Activated B cell treated with CpG ODN at 0.5 μM for 24 hours (primary cell): ENCODE data around the gene DIP2C. TPM values are rescaled to one million over a fixed set of nuclear protein-coding genes. Genes with fewer than 3 reads are reported as not detected.
"Not testable (repeated sequence)": the region's sequence is repeated elsewhere in the genome, so short reads cannot be mapped to it uniquely, and the experiment has no call there.

Experiments
- ATAC-seq: fragments of 200-7000 bp; cut with Tn5 transposase; one replicate; pipeline ENCODE4 v1.10.0; 2021; ENCODE audit warnings: low read depth, mild to moderate bottlenecking, moderate library complexity
- CTCF ChIA-PET: fragments of 350-600 bp; sonication (Branson Sonifier 250); formaldehyde crosslinking; loops from one replicate; lab custom pipeline; 2021; ENCODE audit warnings: antibody characterized with exemption; lab: Charles Lee
- POLR2A ChIA-PET: fragments of 350-600 bp; sonication (Branson Sonifier 250); formaldehyde crosslinking; loops from one replicate; lab custom pipeline; 2021; ENCODE audit warnings: antibody characterized with exemption; lab: Charles Lee
- DNase-seq: peaks from one replicate; pipeline ENCODE4 v3.0.0; 2022
- H3K27ac Mint-ChIP-seq: one replicate; pipeline ENCODE4 v1.8.0; 2020; ENCODE audit warnings: mixed read lengths
- H3K27me3 Mint-ChIP-seq: one replicate; pipeline ENCODE4 v1.8.0; 2021; ENCODE audit warnings: mixed read lengths
- H3K36me3 Mint-ChIP-seq: one replicate; pipeline ENCODE4 v1.8.0; 2021; ENCODE audit warnings: low read depth, mixed read lengths
- H3K4me1 Mint-ChIP-seq: one replicate; pipeline ENCODE4 v1.8.0; 2021; ENCODE audit warnings: mixed read lengths
- H3K4me3 Mint-ChIP-seq: one replicate; pipeline ENCODE4 v1.8.0; 2020; ENCODE audit warnings: mild to moderate bottlenecking, mixed read lengths
- H3K9me3 Mint-ChIP-seq: one replicate; pipeline ENCODE4 v1.8.0; 2020; ENCODE audit warnings: mixed read lengths
- CTCF ChIP-seq: fragments of 200-600 bp; IDR thresholded peaks from one replicate; pipeline ENCODE4 v1.8.0; 2022; ENCODE audit warnings: antibody characterized with exemption, mild to moderate bottlenecking
- intact Hi-C: fragments of 100-400 bp; cut with micrococcal nuclease; formaldehyde crosslinking; loops from one replicate; pipeline ENCODE4 v1.15.1; 2024
- total RNA-seq: library from RNA; stranded (reverse); gene quantifications from 2 replicates; pipeline ENCODE4 v1.2.3, GENCODE V29; 2022

DIP2C gene
- total RNA-seq, 1 donor from 2014 or later, result 0.49 TPM

DNA sequence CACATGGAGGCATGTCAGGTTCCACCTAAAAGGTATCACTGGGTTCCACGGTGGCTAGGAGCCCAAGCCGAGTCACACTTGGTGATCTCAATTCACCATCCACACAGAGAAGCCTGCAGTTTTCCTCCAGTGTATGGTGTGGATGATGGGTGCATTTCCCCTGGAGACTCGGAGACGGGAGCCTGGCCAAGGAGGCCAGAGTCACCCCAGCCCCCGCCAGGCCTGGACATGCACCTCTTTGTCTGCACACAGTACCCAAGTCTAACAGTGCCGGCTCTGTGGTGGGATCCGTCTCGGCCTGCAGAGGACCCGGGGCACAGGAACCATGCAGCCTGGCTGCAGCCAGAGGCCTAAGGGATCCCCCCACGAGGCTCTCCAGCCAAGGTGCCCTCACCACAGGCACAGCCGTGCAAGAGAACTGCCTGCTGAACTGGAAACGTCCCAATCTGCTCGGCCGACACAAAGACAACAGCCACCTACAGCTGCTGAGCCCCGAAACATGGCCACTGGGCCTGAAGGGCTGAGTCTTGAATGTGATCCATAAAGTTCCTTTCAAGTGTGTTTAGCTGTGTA, 75.2 kb downstream of the DIP2C start:
- H3K27me3 Mint-ChIP-seq, result peaks cover 46% of the 10 kb centered on the region
- no peak for TF ChIP-seq CTCF
- DNase-seq (no peak), ATAC-seq (no peak)
- H3K27ac Mint-ChIP-seq, result no peak overlapping the region
- H3K4me1 Mint-ChIP-seq, result peaks cover 4% of the 10 kb centered on the region
- CTCF ChIA-PET, result no interaction called here
- no peak overlapping the region for H3K4me3 Mint-ChIP-seq
- no peaks in the 10 kb centered on the region for H3K36me3 Mint-ChIP-seq
- POLR2A ChIA-PET, result no interaction called here
- intact Hi-C loops, result no loop called here
- H3K9me3 Mint-ChIP-seq, result no peaks in the 10 kb centered on the region

GRCh38 chr10:613271-614138, 76.0 kb downstream of the DIP2C start:
- intact Hi-C loops, result no loop called here
- H3K36me3 Mint-ChIP-seq, result no peaks in the 10 kb centered on the region
- no peaks in the 10 kb centered on the region for H3K4me1 Mint-ChIP-seq
- ChIA-PET CTCF (no interaction called here), POLR2A (no interaction called here)
- no peak for DNase-seq
- ATAC-seq, result no peak
- no peaks in the 10 kb centered on the region for H3K9me3 Mint-ChIP-seq
- no peak overlapping the region for H3K4me3 Mint-ChIP-seq
- TF ChIP-seq CTCF, result no peak
- no peak overlapping the region for H3K27ac Mint-ChIP-seq
- peaks cover 41% of the 10 kb centered on the region for H3K27me3 Mint-ChIP-seq

DNA sequence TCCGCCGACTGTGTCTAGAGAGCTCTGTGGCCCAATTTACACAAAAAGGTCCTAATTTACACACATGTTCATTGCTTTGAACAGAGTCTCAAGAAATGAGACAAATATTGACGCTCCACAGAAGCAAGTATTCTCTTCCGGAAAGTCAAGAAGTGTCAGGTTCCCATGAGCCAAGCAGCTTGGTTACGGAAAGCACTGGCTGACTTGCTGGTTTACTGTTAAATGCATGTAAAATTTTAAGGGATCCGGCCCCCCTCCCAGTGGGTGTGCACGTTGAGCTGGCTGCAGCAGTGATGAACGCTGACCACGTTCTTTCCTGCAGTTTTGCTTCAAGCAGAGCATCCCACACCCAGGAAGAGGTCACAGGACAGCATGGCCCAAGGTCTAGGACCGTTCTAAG, 76.8 kb downstream of the DIP2C start:
- ChIA-PET POLR2A (no interaction called here), CTCF (no interaction called here)
- H3K4me1 Mint-ChIP-seq, result no peaks in the 10 kb centered on the region
- H3K27me3 Mint-ChIP-seq, result peaks cover 34% of the 10 kb centered on the region
- H3K27ac Mint-ChIP-seq, result no peak overlapping the region
- no peak overlapping the region for H3K4me3 Mint-ChIP-seq
- intact Hi-C loops, result no loop called here
- no peak for TF ChIP-seq CTCF
- DNase-seq, result no peak
- H3K36me3 Mint-ChIP-seq, result no peaks in the 10 kb centered on the region
- no peak for ATAC-seq
- no peaks in the 10 kb centered on the region for H3K9me3 Mint-ChIP-seq

GRCh38 chr10:610642-611305, 78.7 kb downstream of the DIP2C start:
- intact Hi-C loops, ATAC-seq, H3K9me3 Mint-ChIP-seq, H3K4me1 Mint-ChIP-seq, DNase-seq, H3K4me3 Mint-ChIP-seq, H3K36me3 Mint-ChIP-seq, CTCF ChIA-PET, POLR2A ChIA-PET, H3K27ac Mint-ChIP-seq: not testable (repeated sequence)
- peaks cover 19% of the 10 kb centered on the region for H3K27me3 Mint-ChIP-seq

DNA sequence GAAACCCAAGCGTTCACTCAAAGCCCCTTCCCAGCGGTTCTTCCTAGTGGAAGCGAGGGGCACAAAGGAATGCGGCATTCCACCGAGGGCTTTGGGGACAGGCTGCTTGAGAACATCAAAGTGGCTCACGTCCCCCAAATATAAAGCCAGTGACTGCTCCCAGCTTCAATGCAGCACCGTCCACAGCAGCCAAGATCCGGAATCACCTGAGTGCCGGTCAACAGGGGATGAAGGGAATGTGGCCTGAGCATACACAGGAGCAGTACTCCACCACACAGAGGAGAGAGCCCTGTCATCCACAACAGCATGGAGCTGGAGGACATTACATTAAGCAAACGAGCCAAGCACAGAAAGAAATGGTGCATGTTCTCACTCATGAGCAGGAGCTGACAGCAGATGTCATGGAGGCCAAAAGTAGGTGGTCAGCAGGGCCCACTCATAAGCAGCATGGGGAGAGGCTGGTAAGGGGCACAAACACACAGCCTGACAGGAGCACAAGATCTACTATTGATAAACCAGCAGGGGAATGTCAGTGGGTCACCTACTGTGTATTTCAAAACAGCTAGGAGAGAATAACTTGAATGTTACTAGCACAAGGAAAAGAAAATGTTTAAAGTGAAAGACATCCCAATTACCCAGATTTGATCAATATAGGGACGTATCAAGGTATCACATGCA, 79.5 kb downstream of the DIP2C start:
- Mint-ChIP-seq H3K4me1 (no peaks in the 10 kb centered on the region), H3K27ac (no peak overlapping the region), H3K4me3 (no peak overlapping the region), H3K9me3 (no peaks in the 10 kb centered on the region), H3K27me3 (peaks cover 13% of the 10 kb centered on the region), H3K36me3 (no peaks in the 10 kb centered on the region)
- CTCF ChIA-PET, result no interaction called here
- no peak for ATAC-seq
- no peak for TF ChIP-seq CTCF
- POLR2A ChIA-PET, result no interaction called here
- intact Hi-C loops, result no loop called here
- no peak for DNase-seq
